KMS-11 (cell line): Measurements from ENCODE around the gene CCDC24.

Experiments used
- H2AFZ ChIP-seq: fragments of 200-600 bp; sonication (generic); 2 replicates; pipeline ENCODE4 v1.6.1; 2016; ENCODE audit warnings: antibody characterized with exemption, mixed run types, low read depth
- H3K27ac ChIP-seq: fragments of 200-600 bp; sonication (generic); 2 replicates; pipeline ENCODE4 v1.6.1; 2016; ENCODE audit warnings: mild to moderate bottlenecking, mixed run types
- H3K27me3 ChIP-seq: fragments of 200-600 bp; sonication (generic); 2 replicates; pipeline ENCODE4 v1.6.1; 2017; ENCODE audit warnings: mild to moderate bottlenecking, low read depth, mixed run types, moderate library complexity; ENCODE audit not compliant: insufficient read depth
- H3K36me3 ChIP-seq: fragments of 200-600 bp; sonication (generic); 2 replicates; pipeline ENCODE4 v1.6.1; 2017; ENCODE audit warnings: mild to moderate bottlenecking, mixed run types; ENCODE audit not compliant: insufficient read depth
- H3K4me1 ChIP-seq: fragments of 200-600 bp; sonication (generic); 2 replicates; pipeline ENCODE4 v1.6.1; 2016; ENCODE audit warnings: mild to moderate bottlenecking, low read depth, mixed run types; ENCODE audit not compliant: poor library complexity, severe bottlenecking
- H3K4me2 ChIP-seq: fragments of 200-600 bp; sonication (generic); 2 replicates; pipeline ENCODE4 v1.7.0; 2016; ENCODE audit warnings: mild to moderate bottlenecking, mixed run types
- H3K4me3 ChIP-seq: fragments of 200-600 bp; sonication (generic); IDR thresholded peaks from 2 replicates; pipeline ENCODE4 v1.6.1; 2017; ENCODE audit warnings: low read depth, low read length, mixed read lengths; ENCODE audit not compliant: insufficient read depth
- H3K79me2 ChIP-seq: fragments of 200-600 bp; sonication (generic); 2 replicates; pipeline ENCODE4 v1.6.1; 2016; ENCODE audit warnings: low read depth, mixed run types; ENCODE audit not compliant: insufficient read depth
- H3K9ac ChIP-seq: fragments of 200-600 bp; sonication (generic); 2 replicates; pipeline ENCODE4 v1.6.1; 2016; ENCODE audit warnings: mild to moderate bottlenecking, mixed run types
- H4K20me1 ChIP-seq: fragments of 200-600 bp; sonication (generic); 2 replicates; pipeline ENCODE4 v1.6.1; 2016; ENCODE audit warnings: mild to moderate bottlenecking, mixed run types; ENCODE audit not compliant: insufficient read depth
- CTCF ChIP-seq: fragments of 200-600 bp; sonication (generic); conservative IDR thresholded peaks from 2 replicates; pipeline ENCODE4 v1.6.1; 2017; ENCODE audit warnings: low read depth, mild to moderate bottlenecking, antibody characterized with exemption, low read length, moderate library complexity, mixed read lengths

CCDC24 gene

GRCh38 chr1:44021156-44021555 is 29.8 kb downstream of the CCDC24 start:
- Histone ChIP-seq H3K36me3 (no peaks in the 10 kb centered on the region), H3K4me1 (no peaks in the 10 kb centered on the region), H4K20me1 (no peaks in the 10 kb centered on the region), H2AFZ (no peak overlapping the region), H3K27ac (no peak overlapping the region), H3K27me3 (no peaks in the 10 kb centered on the region), H3K79me2 (no peaks in the 10 kb centered on the region), H3K9ac (no peak overlapping the region), H3K4me2 (no peak overlapping the region), H3K4me3 (no peak overlapping the region)
- TF ChIP-seq CTCF = no peak

- Histone ChIP-seq H3K27ac (no peak overlapping the region), H4K20me1 (no peaks in the 10 kb centered on the region), H3K79me2 (no peaks in the 10 kb centered on the region), H3K4me3 (no peak overlapping the region), H2AFZ (no peak overlapping the region), H3K4me2 (no peak overlapping the region), H3K27me3 (no peaks in the 10 kb centered on the region), H3K4me1 (no peaks in the 10 kb centered on the region), H3K9ac (no peak overlapping the region), H3K36me3 (no peaks in the 10 kb centered on the region)
- no peak for TF ChIP-seq CTCF
Measured at GRCh38 chr1:44021581-44022321, 30.4 kb downstream of the CCDC24 start.

GRCh38 chr1:44024031-44024902 is 32.9 kb downstream of the CCDC24 start:
- Histone ChIP-seq H3K27ac (no peak overlapping the region), H3K9ac (no peak overlapping the region), H3K27me3 (no peaks in the 10 kb centered on the region), H3K36me3 (no peaks in the 10 kb centered on the region), H3K79me2 (no peaks in the 10 kb centered on the region), H3K4me1 (peaks cover 11% of the 10 kb centered on the region), H4K20me1 (no peaks in the 10 kb centered on the region), H2AFZ (no peak overlapping the region), H3K4me2 (no peak overlapping the region), H3K4me3 (no peak overlapping the region)
- no peak for TF ChIP-seq CTCF

GRCh38 chr1:44024903-44025525 is 33.6 kb downstream of the CCDC24 start:
- no peak overlapping the region for H3K9ac ChIP-seq
- no peak overlapping the region for H3K27ac ChIP-seq
- H3K4me2 ChIP-seq = no peak overlapping the region
- no peaks in the 10 kb centered on the region for H3K36me3 ChIP-seq
- no peak for TF ChIP-seq CTCF
- H2AFZ ChIP-seq = no peak overlapping the region
- H3K79me2 ChIP-seq = no peaks in the 10 kb centered on the region
- no peaks in the 10 kb centered on the region for H3K27me3 ChIP-seq
- H3K4me3 ChIP-seq = no peak overlapping the region
- H3K4me1 ChIP-seq = peaks cover 14% of the 10 kb centered on the region
- no peaks in the 10 kb centered on the region for H4K20me1 ChIP-seq
